GM18517 (cell line): ENCODE measurements around the gene BACE1-AS.
"Not testable (repeated sequence)": the region's sequence is repeated elsewhere in the genome, so short reads cannot be mapped to it uniquely, and the experiment has no call there.

Experiments used
- ATAC-seq: cut with Tn5 transposase; IDR thresholded peaks from one replicate; pipeline ENCODE4 v1.9.1; 2021; ENCODE audit warnings: mild to moderate bottlenecking, moderate library complexity; ENCODE audit not compliant: unreplicated experiment

The BACE1-AS gene

GRCh38 chr11:117318738-117319137 is 27.6 kb downstream of the BACE1-AS start:
- ATAC-seq, result no peak

- no peak for ATAC-seq
Observed at GRCh38 chr11:117319214-117319840, 28.2 kb downstream of the BACE1-AS start.

GRCh38 chr11:117327255-117327566 is 36.1 kb downstream of the BACE1-AS start:
- not testable (repeated sequence) for ATAC-seq

- ATAC-seq, result peak; percentile 92
Observed at GRCh38 chr11:117327567-117328374, 36.6 kb downstream of the BACE1-AS start, which contains the start of gene CEP164. TSS of gene CEP164 (plus strand) at chr11:117327854. CDS start at chr11:117338587, 10,733 bp downstream.

GRCh38 chr11:117328375-117329010 is 37.3 kb downstream of the BACE1-AS start:
- peak; percentile 23 for ATAC-seq

GRCh38 chr11:117332843-117333242 is 41.7 kb downstream of the BACE1-AS start:
- ATAC-seq, result no peak

GRCh38 chr11:117333917-117334316 is 42.8 kb downstream of the BACE1-AS start:
- ATAC-seq, result no peak

GRCh38 chr11:117334896-117335295 is 43.8 kb downstream of the BACE1-AS start:
- no peak for ATAC-seq

- no peak for ATAC-seq
Observed at GRCh38 chr11:117335399-117335798, 44.3 kb downstream of the BACE1-AS start.

GRCh38 chr11:117337076-117337475 is 45.9 kb downstream of the BACE1-AS start:
- ATAC-seq, result no peak
